HepG2 (cell line): ENCODE measurements around the gene DYNC2I2. TPM values are rescaled to one million over a fixed set of nuclear protein-coding genes. Genes with fewer than 3 reads are reported as not detected.

ENCODE experiments used
- ATAC-seq: fragments of 200-7000 bp; cut with Tn5 transposase; 3 replicates; pipeline ENCODE4 v1.9.1; 2020; ENCODE audit warnings: mild to moderate bottlenecking, moderate library complexity
- BruUV-seq: library from RNA; stranded (reverse); fragments of 400-500 nt; replicated peaks from 2 replicates; lab custom pipeline; 2021; lab: Mats Ljungman, UMichigan
- CTCF ChIA-PET: fragments of 300-600 bp; formaldehyde crosslinking; extraction: SDS; loops from one replicate; lab custom pipeline; 2021; ENCODE audit warnings: low total read pairs, inconsistent platforms, low intra/inter-chr PET ratio; lab: Yijun Ruan, JAX
- POLR2A ChIA-PET: fragments of 350-600 bp; sonication (Branson Sonifier 250); formaldehyde crosslinking; loops from one replicate; lab custom pipeline; 2020; ENCODE audit warnings: antibody characterized with exemption, inconsistent platforms; lab: Yijun Ruan, JAX
- DNase-seq: peaks from one replicate; pipeline ENCODE4 v3.0.0-alpha.2; 2015; ENCODE audit warnings: low spot score
- FAIRE-seq: peaks from 3 replicates; lab custom pipeline; 2011; peaks lifted over from hg19 to GRCh38; lab: Jason Lieb, UNC
- H2AFZ ChIP-seq: one replicate; pipeline ENCODE4 v1.6.1; 2011; ENCODE audit warnings: low read length, inconsistent platforms
- H3K27ac ChIP-seq: fragments of 300-600 bp; 3 replicates; pipeline ENCODE4 v1.8.0; 2011; ENCODE audit warnings: mixed run types, mild to moderate bottlenecking, mixed read lengths, low read length, inconsistent platforms; ENCODE audit not compliant: insufficient read depth; ENCODE audit errors: extremely low read length
- H3K27me3 ChIP-seq, 2 experiments: fragments of 200-600 bp in 1 of 2; 2 replicates in 1 of 2; 3 replicates in 1 of 2; pipeline versions ENCODE4 v1.6.0 to v1.8.0; 2011; ENCODE audit warnings: low read length in 2 of 2, mild to moderate bottlenecking in 2 of 2, moderate library complexity in 2 of 2, inconsistent platforms in 1 of 2; ENCODE audit not compliant: insufficient read depth in 2 of 2, control insufficient read depth in 1 of 2
- H3K36me3 ChIP-seq, 2 experiments: fragments of 200-600 bp in 1 of 2; replicated peaks in 1 of 2; 2 replicates in 1 of 2; 3 replicates in 1 of 2; pipeline versions ENCODE4 v1.5.1 to v1.8.0; 2011; ENCODE audit warnings: low read length in 2 of 2, inconsistent platforms in 1 of 2; ENCODE audit not compliant: insufficient read depth in 2 of 2, control insufficient read depth in 1 of 2
- H3K4me1 ChIP-seq: 2 replicates; pipeline ENCODE4 v1.5.1; 2012; ENCODE audit warnings: low read length, inconsistent platforms; ENCODE audit not compliant: insufficient read depth
- H3K4me2 ChIP-seq: 2 replicates; pipeline ENCODE4 v1.6.0; 2011; ENCODE audit warnings: low read depth, low read length, inconsistent platforms
- H3K4me3 ChIP-seq, 3 experiments: fragments of 200-600 bp in 1 of 3; sonication (generic), shearing (Covaris generic) in 1 of 3; replicated peaks in 1 of 3; 2 replicates each; pipeline ENCODE4 v1.5.1; 2011 to 2016; ENCODE audit warnings: low read length in 3 of 3, inconsistent platforms in 2 of 3, low read depth in 2 of 3, mild to moderate bottlenecking in 2 of 3, control low read depth in 1 of 3, mixed read lengths in 1 of 3; ENCODE audit not compliant: insufficient read depth in 1 of 3
- H3K79me2 ChIP-seq: one replicate; pipeline ENCODE4 v1.6.1; 2011; ENCODE audit warnings: low read length, inconsistent platforms; ENCODE audit not compliant: insufficient read depth
- H3K9ac ChIP-seq: 2 replicates; pipeline ENCODE4 v1.6.0; 2011; ENCODE audit warnings: mild to moderate bottlenecking, low read depth, low read length, inconsistent platforms; ENCODE audit not compliant: insufficient read depth
- H3K9me3 ChIP-seq: 2 replicates; pipeline ENCODE4 v1.5.1; 2012; ENCODE audit warnings: mild to moderate bottlenecking, low read length
- H4K20me1 ChIP-seq: 2 replicates; pipeline ENCODE4 v1.6.0; 2011; ENCODE audit warnings: inconsistent platforms, mild to moderate bottlenecking, low read length, moderate library complexity; ENCODE audit not compliant: insufficient read depth
- AGO2 ChIP-seq: fragments of 200-400 bp; formaldehyde crosslinking; optimal IDR thresholded peaks from 2 replicates; pipeline ENCODE3; 2017; ENCODE audit warnings: mild to moderate bottlenecking, low read depth, low read length, moderate library complexity
- POLR2G ChIP-seq: fragments of 200-400 bp; formaldehyde crosslinking; IDR thresholded peaks from 2 replicates; pipeline ENCODE4 v1.6.1; 2018; ENCODE audit warnings: mild to moderate bottlenecking, low read depth, low read length, moderate library complexity
- UBTF ChIP-seq: sonication (generic); formaldehyde crosslinking; IDR thresholded peaks from 2 replicates; pipeline ENCODE4 v1.4.0; 2020; ENCODE audit warnings: mild to moderate bottlenecking, missing genetic modification reagents
- ZNF446 ChIP-seq: sonication (generic); formaldehyde crosslinking; IDR thresholded peaks from 2 replicates; pipeline ENCODE4 v1.5.0; 2020; ENCODE audit warnings: mild to moderate bottlenecking, missing genetic modification reagents
- WGBS: methylation state at CpG from one replicate; pipeline ENCODE4 v1.1.6; 2017; ENCODE audit warnings: low lambda C conversion rate; 5-methylcytosine and 5-hydroxymethylcytosine counted together
- in situ Hi-C: cut with HindIII; loops from 2 replicates; pipeline ENCODE4 v1.10.0; 2017; ENCODE audit warnings: low pct_unique_long_range_greater_than_20kb; ENCODE audit not compliant: extremely low pct_ligation_motif_present
- intact Hi-C: fragments of 100-400 bp; cut with micrococcal nuclease; formaldehyde crosslinking; loops from one replicate; pipeline ENCODE4 v1.10.0; 2022; ENCODE audit not compliant: unreplicated experiment
- polyA plus RNA-seq, 8 experiments: library from polyadenylated mRNA; depleted of rRNA in 3 of 8; stranded (reverse) in 7 of 8; unstranded in 1 of 8; fragments of >200 nt; fragmentation: Illumina TruSeq in 4 of 8; extraction: Trizol in 4 of 8; gene quantifications; 2 replicates each; pipeline versions ENCODE4 v1.2.1 to v1.2.3, GENCODE V29; 2011 to 2016; ENCODE audit warnings: low read depth in 4 of 8, missing spikeins in 1 of 8, mixed read lengths in 1 of 8; ENCODE audit not compliant: insufficient read depth in 1 of 8
- total RNA-seq, 5 experiments: library from RNA; depleted of rRNA; stranded (reverse); fragments of >200 nt; fragmentation: Illumina TruSeq; extraction: Trizol; gene quantifications; 2 replicates each; pipeline ENCODE4 v1.2.3, GENCODE V29; 2016; ENCODE audit warnings: low read depth in 1 of 5

Gene DYNC2I2
- total and polyA plus RNA-seq, 2 of the 13 experiments (the other 11 are each of a cell fraction or from before 2014, with no cell fraction given): 13.7 to 40.2 TPM

DNA sequence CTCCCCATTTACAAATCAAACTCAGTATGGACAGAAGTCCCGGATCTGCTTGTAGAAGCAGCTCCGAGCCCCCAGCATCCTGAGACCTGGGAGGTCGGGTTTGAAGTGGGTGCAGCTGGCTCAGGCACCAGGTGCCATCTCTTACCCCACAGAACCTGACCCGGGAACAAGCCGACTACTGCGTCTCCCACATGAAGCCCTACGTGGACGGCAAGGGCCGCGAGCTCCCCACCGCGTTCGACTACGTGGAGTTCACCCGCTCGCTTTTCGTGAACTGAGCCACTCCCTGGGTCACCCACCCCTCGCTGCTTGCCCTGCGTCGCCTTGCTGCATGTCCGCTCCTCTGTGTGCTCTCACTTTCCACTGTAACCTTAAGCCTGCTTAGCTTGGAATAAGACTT lies 23.6 kb downstream of the DYNC2I2 start:
- DNase-seq (no peak), FAIRE-seq (no peak), ATAC-seq (no peak)
- intact Hi-C loops (no loop called here), in situ Hi-C loops (no loop called here)
- ChIA-PET CTCF (no interaction called here), POLR2A (no interaction called here)
- no peak overlapping the region for H3K4me2 ChIP-seq
- no peaks in the 10 kb centered on the region for H3K79me2 ChIP-seq
- H3K4me3 ChIP-seq: no peak overlapping the region
- H3K9me3 ChIP-seq: no peaks in the 10 kb centered on the region
- peaks cover 17 to 39% of the 10 kb centered on the region in 2 experiments; a peak in 4 of 5 replicates for H3K36me3 ChIP-seq
- H3K9ac ChIP-seq: no peak overlapping the region
- H4K20me1 ChIP-seq: no peaks in the 10 kb centered on the region
- BruUV-seq: no TSS peak
- no peak overlapping the region for H2AFZ ChIP-seq
- H3K27ac ChIP-seq: no peak overlapping the region
- no peaks in the 10 kb centered on the region for H3K27me3 ChIP-seq
- peaks cover 30% of the 10 kb centered on the region for H3K4me1 ChIP-seq
- over 99% methylated on average over 18 of the region's 21 CpGs for WGBS
- TF ChIP-seq AGO2: peak; percentile 59
- no peak for TF ChIP-seq UBTF (CRISPR knock-in tag)
- TF ChIP-seq, all 625 proteins: peak for 1

GRCh38 chr9:128632486-128632885 lies 24.2 kb downstream of the DYNC2I2 start:
- no peaks in the 10 kb centered on the region for H3K9me3 ChIP-seq
- no peak overlapping the region for H3K9ac ChIP-seq
- in situ Hi-C loops (no loop called here), intact Hi-C loops (no loop called here)
- CTCF ChIA-PET: no interaction called here
- POLR2A ChIA-PET: no interaction called here
- H3K36me3 ChIP-seq: peaks cover 19 to 43% of the 10 kb centered on the region in 2 experiments; a peak in 4 of 5 replicates
- WGBS: 99% methylated on average over 10 of the region's 14 CpGs
- no peak for TF ChIP-seq ZNF446
- 0 out of 2 replicates have a peak, but pooled peaks have one; percentile 3 for TF ChIP-seq POLR2G
- H3K4me3 ChIP-seq: no peak overlapping the region
- H3K4me2 ChIP-seq: no peak overlapping the region
- H3K27me3 ChIP-seq: no peaks in the 10 kb centered on the region
- H4K20me1 ChIP-seq: no peaks in the 10 kb centered on the region
- no peak overlapping the region for H3K27ac ChIP-seq
- H3K79me2 ChIP-seq: no peaks in the 10 kb centered on the region
- no peak for DNase-seq
- H2AFZ ChIP-seq: no peak overlapping the region
- FAIRE-seq: no peak
- TSS peak; percentile 80 for BruUV-seq
- peaks cover 32% of the 10 kb centered on the region for H3K4me1 ChIP-seq
- no peak for ATAC-seq
